H9 (cell line): ENCODE results near the gene EZH2. TPM values are rescaled to one million over a fixed set of nuclear protein-coding genes. Genes with fewer than 3 reads are reported as not detected.

Experiments
- DNase-seq: peaks from one replicate; pipeline ENCODE4 v3.0.0-alpha.2; 2017
- H2AFZ ChIP-seq: one replicate; pipeline ENCODE4 v1.6.1; 2013; ENCODE audit warnings: mild to moderate bottlenecking, low read length, control low read depth, moderate library complexity
- H2AK5ac ChIP-seq: 2 replicates; pipeline ENCODE4 v1.6.1; 2013; ENCODE audit warnings: low read length, control low read depth, mixed read lengths; ENCODE audit not compliant: insufficient read length
- H2BK120ac ChIP-seq: one replicate; pipeline ENCODE4 v1.6.1; 2013; ENCODE audit warnings: low read depth, mild to moderate bottlenecking, low read length, control low read depth, inconsistent platforms; ENCODE audit not compliant: poor library complexity, severe bottlenecking
- H2BK12ac ChIP-seq: 2 replicates; pipeline ENCODE4 v1.6.1; 2013; ENCODE audit warnings: low read length, control low read depth, mixed read lengths, low read depth; ENCODE audit not compliant: insufficient read length
- H2BK15ac ChIP-seq: 2 replicates; pipeline ENCODE4 v1.6.1; 2013; ENCODE audit warnings: low read depth, low read length, control low read depth
- H2BK20ac ChIP-seq: one replicate; pipeline ENCODE4 v1.6.1; 2013; ENCODE audit warnings: low read depth, mild to moderate bottlenecking, low read length, control low read depth, inconsistent platforms; ENCODE audit not compliant: poor library complexity, severe bottlenecking
- H2BK5ac ChIP-seq: 2 replicates; pipeline ENCODE4 v1.6.1; 2013; ENCODE audit warnings: low read length, control low read depth, mixed read lengths; ENCODE audit not compliant: insufficient read length
- H3K14ac ChIP-seq: 2 replicates; pipeline ENCODE4 v1.6.1; 2013; ENCODE audit warnings: low read length, control low read depth; ENCODE audit not compliant: insufficient read depth
- H3K18ac ChIP-seq: 2 replicates; pipeline ENCODE4 v1.6.1; 2013; ENCODE audit warnings: low read depth, mild to moderate bottlenecking, mixed read lengths, low read length, control low read depth; ENCODE audit not compliant: insufficient read length
- H3K23ac ChIP-seq: 2 replicates; pipeline ENCODE4 v1.6.1; 2013; ENCODE audit warnings: low read length, control low read depth, mixed read lengths, low read depth; ENCODE audit not compliant: insufficient read length
- H3K23me2 ChIP-seq: 2 replicates; pipeline ENCODE4 v1.6.1; 2013; ENCODE audit warnings: low read depth, mild to moderate bottlenecking, mixed read lengths, low read length, control low read depth; ENCODE audit not compliant: insufficient read length, poor library complexity, severe bottlenecking
- H3K27ac ChIP-seq: 2 replicates; pipeline ENCODE4 v1.5.1; 2013; ENCODE audit warnings: low read length, control low read depth, mixed read lengths, low read depth; ENCODE audit not compliant: insufficient read length
- H3K27me3 ChIP-seq: 2 replicates; pipeline ENCODE4 v1.6.1; 2013; ENCODE audit warnings: low read length, control low read depth, inconsistent platforms; ENCODE audit not compliant: insufficient read depth
- H3K4ac ChIP-seq: 2 replicates; pipeline ENCODE4 v1.6.1; 2013; ENCODE audit warnings: low read depth, mild to moderate bottlenecking, control low read depth, inconsistent platforms, low read length, moderate library complexity
- H3K4me1 ChIP-seq: 2 replicates; pipeline ENCODE4 v1.6.1; 2013; ENCODE audit warnings: low read length, control low read depth, inconsistent platforms; ENCODE audit not compliant: insufficient read depth
- H3K4me2 ChIP-seq: 2 replicates; pipeline ENCODE4 v1.6.1; 2013; ENCODE audit warnings: low read length, control low read depth, mixed read lengths; ENCODE audit not compliant: insufficient read length, insufficient read depth
- H3K56ac ChIP-seq: 2 replicates; pipeline ENCODE4 v1.6.1; 2013; ENCODE audit warnings: low read depth, mild to moderate bottlenecking, mixed read lengths, low read length, control low read depth; ENCODE audit not compliant: insufficient read length
- H3K79me1 ChIP-seq: 2 replicates; pipeline ENCODE4 v1.6.1; 2013; ENCODE audit warnings: low read depth, mild to moderate bottlenecking, moderate library complexity, low read length, control low read depth, inconsistent platforms; ENCODE audit not compliant: insufficient read depth, poor library complexity, severe bottlenecking
- H3K79me2 ChIP-seq: 2 replicates; pipeline ENCODE4 v1.6.1; 2013; ENCODE audit warnings: low read length, control low read depth, inconsistent platforms; ENCODE audit not compliant: insufficient read depth
- H3K9ac ChIP-seq: 2 replicates; pipeline ENCODE4 v1.6.1; 2013; ENCODE audit warnings: low read length, control low read depth, mixed read lengths; ENCODE audit not compliant: insufficient read length; ENCODE audit errors: extremely low read depth
- H3K9me3 ChIP-seq: one replicate; pipeline ENCODE4 v1.6.1; 2013; ENCODE audit warnings: low read depth, low read length, inconsistent platforms; ENCODE audit not compliant: control insufficient read depth
- H3T11ph ChIP-seq: one replicate; pipeline ENCODE4 v1.6.1; 2013; ENCODE audit warnings: mild to moderate bottlenecking, low read length, control low read depth, inconsistent platforms
- H4K20me1 ChIP-seq: one replicate; pipeline ENCODE4 v1.6.1; 2013; ENCODE audit not compliant: control insufficient read depth, insufficient read length, insufficient read depth
- H4K5ac ChIP-seq: 2 replicates; pipeline ENCODE4 v1.6.1; 2013; ENCODE audit warnings: low read depth, mild to moderate bottlenecking, mixed read lengths, low read length, control low read depth; ENCODE audit not compliant: insufficient read length
- H4K8ac ChIP-seq: replicated peaks from 2 replicates; pipeline ENCODE4 v1.6.1; 2013; ENCODE audit warnings: low read length, control low read depth, mixed read lengths, low read depth; ENCODE audit not compliant: insufficient read length
- H4K91ac ChIP-seq: 2 replicates; pipeline ENCODE4 v1.6.1; 2013; ENCODE audit warnings: low read depth, mild to moderate bottlenecking, moderate library complexity, mixed read lengths, low read length, control low read depth; ENCODE audit not compliant: insufficient read length
- H3K27ac Mint-ChIP-seq, 3 experiments: 2 replicates in 2 of 3; 3 replicates in 1 of 3; pipeline ENCODE4 v1.8.0; 2020 to 2021; ENCODE audit warnings: mixed read lengths in 3 of 3, mild to moderate bottlenecking in 1 of 3, moderate library complexity in 1 of 3
- H3K27me3 Mint-ChIP-seq: 2 replicates; pipeline ENCODE4 v1.8.0; 2021; ENCODE audit warnings: low read depth, mild to moderate bottlenecking, moderate library complexity, mixed read lengths
- H3K36me3 Mint-ChIP-seq, 3 experiments: 2 replicates in 2 of 3; 3 replicates in 1 of 3; pipeline ENCODE4 v1.8.0; 2020 to 2021; ENCODE audit warnings: low read depth in 3 of 3, mixed read lengths in 3 of 3; ENCODE audit not compliant: insufficient read depth in 1 of 3
- H3K4me1 Mint-ChIP-seq, 2 experiments: 2 replicates each; pipeline ENCODE4 v1.8.0; 2020; ENCODE audit warnings: mixed read lengths in 2 of 2
- H3K4me3 Mint-ChIP-seq, 2 experiments: 2 replicates in 1 of 2; 3 replicates in 1 of 2; pipeline ENCODE4 v1.8.0; 2020 to 2021; ENCODE audit warnings: mild to moderate bottlenecking in 2 of 2, mixed read lengths in 2 of 2, moderate library complexity in 1 of 2
- H3K9me3 Mint-ChIP-seq, 2 experiments: 2 replicates in 1 of 2; 3 replicates in 1 of 2; pipeline ENCODE4 v1.8.0; 2020; ENCODE audit warnings: mild to moderate bottlenecking in 2 of 2, mixed read lengths in 2 of 2, moderate library complexity in 1 of 2
- WGBS: extraction: QIAGEN DNeasy Blood & Tissue Kit; methylation state at CpG from one replicate; pipeline ENCODE4 v1.1.7; 2013; ENCODE audit warnings: missing lambda C conversion rate, low lambda C conversion rate, mixed read lengths; ENCODE audit not compliant: insufficient read length; ENCODE audit errors: extremely low coverage; 5-methylcytosine and 5-hydroxymethylcytosine counted together
- total RNA-seq: library from RNA; stranded (reverse); gene quantifications from 2 replicates; pipeline ENCODE4 v1.2.1, GENCODE V29; 2021
- TF ChIP-seq, protein P1 (sequence below): fragments of 200-600 bp; sonication (generic); conservative IDR thresholded peaks from 3 replicates; pipeline ENCODE4 v1.8.0; 2021; ENCODE audit warnings: antibody characterized with exemption, mild to moderate bottlenecking

Gene EZH2
- total RNA-seq, 1 experiment from 2014 or later: 41.3 TPM

DNA sequence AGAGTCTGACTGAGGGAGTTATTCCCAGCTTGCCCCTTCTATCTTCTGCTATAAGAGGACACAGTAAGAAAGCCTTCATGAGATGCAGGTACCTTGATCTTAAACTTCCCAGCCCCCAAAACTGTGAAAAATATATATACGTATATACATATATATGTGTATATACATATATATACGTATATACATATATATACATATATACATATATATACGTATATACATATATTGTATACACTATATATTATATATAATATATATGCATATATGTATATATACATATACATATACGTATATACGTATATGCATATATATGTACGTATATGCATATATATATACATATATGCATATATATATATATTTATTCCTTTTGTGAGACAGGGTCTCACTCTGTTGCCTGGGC lies 17.7 kb downstream of the EZH2 start:
- no peak for DNase-seq

More for the DNA sequence above, 17.7 kb downstream of the EZH2 start:
- no peak overlapping the region for H3K27ac Mint-ChIP-seq
- H3K79me2 ChIP-seq: peaks cover 26% of the 10 kb centered on the region; the same call in 1 of the 2 replicates
- H3K9me3 Mint-ChIP-seq: peaks cover 5 to 13% of the 10 kb centered on the region in 2 experiments
- no peak overlapping the region for H4K5ac ChIP-seq
- peaks cover 11 to 12% (median 11%) of the 10 kb centered on the region in 3 experiments; a peak in 6 of 7 replicates for H3K36me3 Mint-ChIP-seq
- no peak overlapping the region for H2BK12ac ChIP-seq
- H3K4me2 ChIP-seq: no peak overlapping the region
- no peak overlapping the region for H3K4ac ChIP-seq
- no peak overlapping the region for H3K27ac ChIP-seq
- H4K8ac ChIP-seq: no peak overlapping the region
- no peaks in the 10 kb centered on the region for H3K27me3 ChIP-seq
- H3T11ph ChIP-seq: no peak overlapping the region
- H2AK5ac ChIP-seq: no peak overlapping the region
- no peak overlapping the region for H2AFZ ChIP-seq
- H3K23me2 ChIP-seq: no peaks in the 10 kb centered on the region
- H4K91ac ChIP-seq: no peak overlapping the region
- H2BK20ac ChIP-seq: no peak overlapping the region
- H3K9me3 ChIP-seq: no peaks in the 10 kb centered on the region
- TF ChIP-seq, protein P1, sequence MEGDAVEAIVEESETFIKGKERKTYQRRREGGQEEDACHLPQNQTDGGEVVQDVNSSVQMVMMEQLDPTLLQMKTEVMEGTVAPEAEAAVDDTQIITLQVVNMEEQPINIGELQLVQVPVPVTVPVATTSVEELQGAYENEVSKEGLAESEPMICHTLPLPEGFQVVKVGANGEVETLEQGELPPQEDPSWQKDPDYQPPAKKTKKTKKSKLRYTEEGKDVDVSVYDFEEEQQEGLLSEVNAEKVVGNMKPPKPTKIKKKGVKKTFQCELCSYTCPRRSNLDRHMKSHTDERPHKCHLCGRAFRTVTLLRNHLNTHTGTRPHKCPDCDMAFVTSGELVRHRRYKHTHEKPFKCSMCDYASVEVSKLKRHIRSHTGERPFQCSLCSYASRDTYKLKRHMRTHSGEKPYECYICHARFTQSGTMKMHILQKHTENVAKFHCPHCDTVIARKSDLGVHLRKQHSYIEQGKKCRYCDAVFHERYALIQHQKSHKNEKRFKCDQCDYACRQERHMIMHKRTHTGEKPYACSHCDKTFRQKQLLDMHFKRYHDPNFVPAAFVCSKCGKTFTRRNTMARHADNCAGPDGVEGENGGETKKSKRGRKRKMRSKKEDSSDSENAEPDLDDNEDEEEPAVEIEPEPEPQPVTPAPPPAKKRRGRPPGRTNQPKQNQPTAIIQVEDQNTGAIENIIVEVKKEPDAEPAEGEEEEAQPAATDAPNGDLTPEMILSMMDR: no peak
- no peak overlapping the region for H2BK120ac ChIP-seq
- no peak overlapping the region for H3K14ac ChIP-seq
- H3K23ac ChIP-seq: no peak overlapping the region
- no peak overlapping the region for H3K18ac ChIP-seq
- no peak overlapping the region for H2BK15ac ChIP-seq
- no CpG with 5 or more reads among the region's 6 CpGs for WGBS
- H3K4me3 Mint-ChIP-seq: no peak overlapping the region
- peaks cover 38 to 44% of the 10 kb centered on the region in 2 experiments for H3K4me1 Mint-ChIP-seq
- no peaks in the 10 kb centered on the region for H3K27me3 Mint-ChIP-seq
- H2BK5ac ChIP-seq: no peak overlapping the region
- no peak overlapping the region for H3K56ac ChIP-seq
- no peaks in the 10 kb centered on the region for H4K20me1 ChIP-seq
- no peak overlapping the region for H3K9ac ChIP-seq
- H3K4me1 ChIP-seq: no peaks in the 10 kb centered on the region; the same call in 1 of the 2 replicates
- peaks cover 8% of the 10 kb centered on the region for H3K79me1 ChIP-seq
